ENCODE measurements around the gene KCNJ16. TPM values are rescaled to one million over a fixed set of nuclear protein-coding genes. Genes with fewer than 3 reads are reported as not detected.

KCNJ16 gene
- total RNA-seq, 1 donor from 2014 or later, result 0.23 TPM

DNA sequence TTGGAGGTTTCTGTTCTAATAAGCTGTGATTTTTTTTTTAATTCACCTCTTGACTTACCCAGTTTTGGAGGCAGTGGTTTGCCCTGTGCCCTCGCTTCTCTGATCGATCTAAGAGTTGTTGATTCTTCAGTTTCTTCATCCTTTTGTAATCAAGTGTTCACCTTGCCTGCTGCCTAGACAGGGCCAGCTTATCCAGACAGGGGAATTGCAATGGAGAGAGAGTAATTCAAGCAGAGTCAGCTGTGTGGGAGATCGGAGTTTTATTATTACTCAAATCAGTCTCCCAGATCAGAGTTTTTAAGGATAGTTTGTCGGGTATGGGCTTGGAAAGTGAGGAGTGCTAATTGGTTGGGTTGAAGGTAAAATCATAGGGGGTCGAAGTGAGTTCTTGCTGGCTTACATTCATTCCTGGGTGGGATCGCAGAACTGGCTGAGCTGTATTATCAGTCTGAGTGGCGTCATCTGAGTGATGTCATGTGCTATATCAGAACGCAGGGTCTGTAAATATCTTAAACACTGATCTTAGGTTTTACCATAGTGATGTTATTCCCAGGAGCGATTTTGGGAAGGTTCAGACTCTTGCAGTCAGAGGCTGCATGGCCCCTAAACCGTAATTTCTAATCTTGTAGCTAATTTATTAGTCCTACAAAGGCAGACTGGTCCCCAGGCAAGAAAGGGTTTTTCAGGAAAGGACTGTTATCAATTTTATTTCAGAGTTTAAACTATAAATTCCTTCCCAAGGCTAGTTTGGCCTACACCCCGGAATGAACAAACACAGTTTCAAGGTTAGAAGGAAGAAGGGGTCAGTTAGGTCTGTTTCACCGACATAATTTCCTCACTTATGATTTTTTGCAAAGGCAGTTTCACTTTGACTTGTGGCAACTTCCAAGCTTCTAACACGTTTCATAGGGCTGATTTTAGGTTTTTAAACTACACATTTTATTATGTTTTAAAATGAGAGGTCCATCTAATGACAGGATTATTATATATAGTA, 21.5 kb upstream of the KCNJ16 start:
- DNase-seq (ENCODE audit: low spot score), result no peak
- Mint-ChIP-seq H3K4me3 (ENCODE audit: unreplicated experiment) (no peak overlapping the region), H3K4me1 (ENCODE audit: unreplicated experiment) (no peaks in the 10 kb centered on the region), H3K36me3 (ENCODE audit: low read depth, unreplicated experiment) (no peaks in the 10 kb centered on the region), H3K9me3 (ENCODE audit: unreplicated experiment) (no peaks in the 10 kb centered on the region), H3K27ac (ENCODE audit: unreplicated experiment) (no peak overlapping the region), H3K27me3 (ENCODE audit: unreplicated experiment) (no peaks in the 10 kb centered on the region)
- TF ChIP-seq, protein P1, sequence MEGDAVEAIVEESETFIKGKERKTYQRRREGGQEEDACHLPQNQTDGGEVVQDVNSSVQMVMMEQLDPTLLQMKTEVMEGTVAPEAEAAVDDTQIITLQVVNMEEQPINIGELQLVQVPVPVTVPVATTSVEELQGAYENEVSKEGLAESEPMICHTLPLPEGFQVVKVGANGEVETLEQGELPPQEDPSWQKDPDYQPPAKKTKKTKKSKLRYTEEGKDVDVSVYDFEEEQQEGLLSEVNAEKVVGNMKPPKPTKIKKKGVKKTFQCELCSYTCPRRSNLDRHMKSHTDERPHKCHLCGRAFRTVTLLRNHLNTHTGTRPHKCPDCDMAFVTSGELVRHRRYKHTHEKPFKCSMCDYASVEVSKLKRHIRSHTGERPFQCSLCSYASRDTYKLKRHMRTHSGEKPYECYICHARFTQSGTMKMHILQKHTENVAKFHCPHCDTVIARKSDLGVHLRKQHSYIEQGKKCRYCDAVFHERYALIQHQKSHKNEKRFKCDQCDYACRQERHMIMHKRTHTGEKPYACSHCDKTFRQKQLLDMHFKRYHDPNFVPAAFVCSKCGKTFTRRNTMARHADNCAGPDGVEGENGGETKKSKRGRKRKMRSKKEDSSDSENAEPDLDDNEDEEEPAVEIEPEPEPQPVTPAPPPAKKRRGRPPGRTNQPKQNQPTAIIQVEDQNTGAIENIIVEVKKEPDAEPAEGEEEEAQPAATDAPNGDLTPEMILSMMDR (IDR thresholded peaks at IDR 0.05; ENCODE audit: unreplicated experiment), result no peak

DNA sequence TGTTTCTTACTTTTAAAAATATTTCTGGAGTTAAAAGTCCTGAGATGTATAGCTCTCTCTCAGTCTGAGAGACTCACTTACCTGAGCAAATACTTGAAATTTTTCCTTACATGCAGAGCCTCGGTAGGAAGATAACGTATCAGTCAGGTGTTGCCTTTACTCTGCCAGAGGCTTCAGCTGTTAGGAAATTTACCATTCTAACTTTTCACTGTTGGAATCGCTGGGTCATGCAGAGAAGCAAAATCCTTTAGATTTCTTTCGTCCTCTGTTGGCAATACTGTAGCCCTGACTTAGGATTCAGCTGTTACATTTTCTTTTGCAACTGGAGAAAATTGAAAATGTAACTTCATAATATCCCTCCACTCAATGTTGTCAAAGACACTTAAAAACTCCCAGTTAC, 20.0 kb upstream of the KCNJ16 start:
- Mint-ChIP-seq H3K27ac (ENCODE audit: unreplicated experiment) (no peak overlapping the region), H3K4me1 (ENCODE audit: unreplicated experiment) (no peaks in the 10 kb centered on the region), H3K4me3 (ENCODE audit: unreplicated experiment) (no peak overlapping the region), H3K9me3 (ENCODE audit: unreplicated experiment) (no peaks in the 10 kb centered on the region), H3K27me3 (ENCODE audit: unreplicated experiment) (no peaks in the 10 kb centered on the region), H3K36me3 (ENCODE audit: low read depth, unreplicated experiment) (no peaks in the 10 kb centered on the region)
- TF ChIP-seq, protein P1 (IDR thresholded peaks at IDR 0.05; ENCODE audit: unreplicated experiment), result no peak
- DNase-seq (ENCODE audit: low spot score), result no peak

DNA sequence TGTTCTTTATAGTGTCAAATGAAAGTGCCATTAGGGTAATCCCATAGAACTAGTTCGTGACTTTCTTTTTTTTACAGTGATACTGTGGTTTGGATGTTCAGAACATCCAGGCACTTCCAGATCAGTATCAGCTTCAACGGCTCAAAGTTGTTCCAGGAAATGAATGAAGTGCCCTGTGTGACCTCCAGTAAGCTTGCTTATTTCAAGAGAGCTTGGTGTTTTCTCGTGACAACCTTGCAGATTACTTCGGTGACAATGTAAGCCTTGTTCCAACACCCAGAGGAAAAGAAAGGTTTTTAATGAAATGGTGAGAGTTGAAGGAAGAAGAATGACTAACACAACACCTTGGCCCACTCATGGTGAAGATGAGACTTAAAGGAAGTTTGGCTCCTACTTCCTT, 16.0 kb upstream of the KCNJ16 start:
- Mint-ChIP-seq H3K36me3 (ENCODE audit: low read depth, unreplicated experiment) (no peaks in the 10 kb centered on the region), H3K4me1 (ENCODE audit: unreplicated experiment) (no peaks in the 10 kb centered on the region)

DNA sequence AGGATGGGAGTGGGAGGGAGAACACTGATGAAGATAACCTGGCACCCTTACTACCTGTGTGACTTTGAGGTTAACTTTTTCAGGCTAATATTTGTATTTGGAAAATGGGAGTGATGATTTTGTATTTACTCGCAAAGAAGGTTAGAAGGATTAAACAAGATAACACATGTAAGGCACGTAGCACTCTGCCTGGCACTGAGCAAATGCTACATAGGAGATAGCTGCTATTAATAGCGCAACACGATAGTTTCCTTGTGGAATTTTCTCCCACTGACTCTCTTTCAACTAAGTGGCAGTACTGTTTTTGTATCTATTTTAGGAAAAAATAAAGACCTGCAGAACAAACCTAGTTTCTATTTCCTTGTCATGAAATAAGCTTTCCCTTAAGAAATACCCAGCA, 15.4 kb upstream of the KCNJ16 start:
- H3K27me3 Mint-ChIP-seq (ENCODE audit: unreplicated experiment), result no peaks in the 10 kb centered on the region
- H3K4me3 Mint-ChIP-seq (ENCODE audit: unreplicated experiment), result no peak overlapping the region
- DNase-seq (ENCODE audit: low spot score), result no peak
- TF ChIP-seq, protein P1 (IDR thresholded peaks at IDR 0.05; ENCODE audit: unreplicated experiment), result no peak
- H3K4me1 Mint-ChIP-seq (ENCODE audit: unreplicated experiment), result no peaks in the 10 kb centered on the region
- no peaks in the 10 kb centered on the region for H3K9me3 Mint-ChIP-seq (ENCODE audit: unreplicated experiment)
- H3K36me3 Mint-ChIP-seq (ENCODE audit: low read depth, unreplicated experiment), result no peaks in the 10 kb centered on the region
- no peak overlapping the region for H3K27ac Mint-ChIP-seq (ENCODE audit: unreplicated experiment)

More for the DNA sequence above, 16.0 kb upstream of the KCNJ16 start:
- no peak for DNase-seq (ENCODE audit: low spot score)
- Mint-ChIP-seq H3K27ac (ENCODE audit: unreplicated experiment) (no peak overlapping the region), H3K27me3 (ENCODE audit: unreplicated experiment) (no peaks in the 10 kb centered on the region), H3K4me3 (ENCODE audit: unreplicated experiment) (no peak overlapping the region), H3K9me3 (ENCODE audit: unreplicated experiment) (no peaks in the 10 kb centered on the region)
- TF ChIP-seq, protein P1 (IDR thresholded peaks at IDR 0.05; ENCODE audit: unreplicated experiment), result no peak

DNA sequence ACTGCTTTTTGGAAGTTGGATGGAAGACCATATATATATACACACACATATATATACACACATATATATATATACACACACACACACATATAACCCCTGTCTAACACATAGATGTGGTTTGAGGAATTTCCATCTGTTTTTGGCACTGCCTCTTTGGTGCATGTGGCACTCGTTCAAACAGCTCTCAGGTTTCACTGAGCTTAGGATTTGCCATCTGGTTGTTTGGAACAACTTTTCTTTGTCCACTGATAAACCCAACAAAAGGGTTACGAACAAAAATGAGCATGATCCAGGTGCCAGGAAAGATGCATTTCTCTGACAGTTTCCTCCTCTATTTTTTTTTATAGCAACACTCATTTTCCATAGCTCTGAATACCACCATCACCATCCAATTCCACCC, 14.6 kb upstream of the KCNJ16 start:
- H3K36me3 Mint-ChIP-seq (ENCODE audit: low read depth, unreplicated experiment), result no peaks in the 10 kb centered on the region

More for the DNA sequence above, 14.6 kb upstream of the KCNJ16 start:
- no peak for DNase-seq (ENCODE audit: low spot score)
- TF ChIP-seq, protein P1 (IDR thresholded peaks at IDR 0.05; ENCODE audit: unreplicated experiment), result no peak
- no peaks in the 10 kb centered on the region for H3K27me3 Mint-ChIP-seq (ENCODE audit: unreplicated experiment)
- no peak overlapping the region for H3K27ac Mint-ChIP-seq (ENCODE audit: unreplicated experiment)
- H3K4me1 Mint-ChIP-seq (ENCODE audit: unreplicated experiment), result no peaks in the 10 kb centered on the region
- H3K9me3 Mint-ChIP-seq (ENCODE audit: unreplicated experiment), result no peaks in the 10 kb centered on the region
- H3K4me3 Mint-ChIP-seq (ENCODE audit: unreplicated experiment), result no peak overlapping the region
